GM10266 (cell line): ENCODE measurements around the gene FN3K.
"Not testable (repeated sequence)": the region's sequence is repeated elsewhere in the genome, so short reads cannot be mapped to it uniquely, and the experiment has no call there.

Experiments
- DNase-seq: peaks from one replicate; pipeline ENCODE4 v3.0.0; 2012; ENCODE audit errors: extremely low spot score
- TF ChIP-seq, protein P1 (sequence below): IDR thresholded peaks from 2 replicates; pipeline ENCODE4 v1.5.1; 2012; ENCODE audit warnings: mild to moderate bottlenecking, low read depth; ENCODE audit not compliant: control insufficient read depth, insufficient read depth; ENCODE audit errors: missing control alignments

The FN3K gene

DNA sequence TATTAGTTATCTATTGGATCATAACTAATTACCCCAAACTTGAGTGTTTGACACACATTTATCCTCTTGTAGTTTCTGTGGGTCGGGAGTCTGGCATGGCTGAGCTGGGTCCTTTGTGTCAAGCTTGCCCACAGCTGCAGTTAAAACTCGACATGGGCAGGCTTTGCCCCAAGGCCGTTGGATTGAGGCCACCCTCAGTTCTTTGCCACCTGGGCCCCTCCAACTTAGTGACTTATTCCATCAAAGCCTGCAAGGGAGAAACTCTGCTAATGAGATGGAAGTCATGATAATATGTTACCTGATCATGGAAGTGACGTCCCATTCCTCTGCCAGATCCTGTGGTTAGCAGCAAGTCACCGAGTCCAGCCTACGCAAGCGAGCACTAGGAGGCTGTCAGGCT, 33.6 kb downstream of the FN3K start:
- TF ChIP-seq, protein P1, sequence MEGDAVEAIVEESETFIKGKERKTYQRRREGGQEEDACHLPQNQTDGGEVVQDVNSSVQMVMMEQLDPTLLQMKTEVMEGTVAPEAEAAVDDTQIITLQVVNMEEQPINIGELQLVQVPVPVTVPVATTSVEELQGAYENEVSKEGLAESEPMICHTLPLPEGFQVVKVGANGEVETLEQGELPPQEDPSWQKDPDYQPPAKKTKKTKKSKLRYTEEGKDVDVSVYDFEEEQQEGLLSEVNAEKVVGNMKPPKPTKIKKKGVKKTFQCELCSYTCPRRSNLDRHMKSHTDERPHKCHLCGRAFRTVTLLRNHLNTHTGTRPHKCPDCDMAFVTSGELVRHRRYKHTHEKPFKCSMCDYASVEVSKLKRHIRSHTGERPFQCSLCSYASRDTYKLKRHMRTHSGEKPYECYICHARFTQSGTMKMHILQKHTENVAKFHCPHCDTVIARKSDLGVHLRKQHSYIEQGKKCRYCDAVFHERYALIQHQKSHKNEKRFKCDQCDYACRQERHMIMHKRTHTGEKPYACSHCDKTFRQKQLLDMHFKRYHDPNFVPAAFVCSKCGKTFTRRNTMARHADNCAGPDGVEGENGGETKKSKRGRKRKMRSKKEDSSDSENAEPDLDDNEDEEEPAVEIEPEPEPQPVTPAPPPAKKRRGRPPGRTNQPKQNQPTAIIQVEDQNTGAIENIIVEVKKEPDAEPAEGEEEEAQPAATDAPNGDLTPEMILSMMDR: no peak
- no peak for DNase-seq

DNA sequence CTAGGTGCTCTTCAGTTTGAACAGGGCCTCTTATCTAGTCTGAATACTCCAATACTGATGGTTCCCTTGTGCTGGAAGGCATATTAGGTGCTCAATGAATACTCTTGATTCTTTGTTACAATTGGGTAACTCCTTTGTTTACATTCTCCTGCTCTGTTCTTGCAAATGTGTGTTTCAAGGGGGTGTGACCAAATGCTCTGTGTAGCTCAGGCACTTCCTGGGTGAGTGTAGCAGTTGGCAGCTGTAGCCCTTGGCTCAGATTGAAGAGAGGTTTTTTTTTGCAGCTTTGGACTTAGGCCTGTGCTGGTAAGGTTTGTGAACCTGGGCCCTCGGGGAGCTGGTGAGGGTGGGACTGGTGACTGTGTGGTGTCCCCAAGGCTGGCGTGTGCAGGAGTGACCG, 36.6 kb downstream of the FN3K start:
- TF ChIP-seq, protein P1: no peak
- DNase-seq: no peak

DNA sequence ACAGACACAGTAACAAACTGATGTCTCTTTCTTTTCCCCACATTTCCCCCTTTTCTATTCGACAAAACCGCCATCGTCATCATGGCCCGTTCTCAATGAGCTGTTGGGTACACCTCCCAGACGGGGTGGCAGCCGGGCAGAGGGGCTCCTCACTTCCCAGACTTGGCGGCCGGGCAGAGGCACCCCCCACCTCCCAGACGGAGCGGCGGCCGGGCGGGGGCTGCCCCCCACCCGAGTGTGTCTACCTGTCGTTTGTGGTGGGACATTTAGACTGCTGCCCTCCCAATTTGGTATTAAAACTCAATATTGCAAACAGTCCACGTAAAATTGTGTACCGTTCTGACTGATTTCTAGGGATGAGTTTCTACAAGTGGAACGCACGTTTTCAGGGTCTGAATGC, 39.0 kb downstream of the FN3K start:
- not testable (repeated sequence) for DNase-seq

DNA sequence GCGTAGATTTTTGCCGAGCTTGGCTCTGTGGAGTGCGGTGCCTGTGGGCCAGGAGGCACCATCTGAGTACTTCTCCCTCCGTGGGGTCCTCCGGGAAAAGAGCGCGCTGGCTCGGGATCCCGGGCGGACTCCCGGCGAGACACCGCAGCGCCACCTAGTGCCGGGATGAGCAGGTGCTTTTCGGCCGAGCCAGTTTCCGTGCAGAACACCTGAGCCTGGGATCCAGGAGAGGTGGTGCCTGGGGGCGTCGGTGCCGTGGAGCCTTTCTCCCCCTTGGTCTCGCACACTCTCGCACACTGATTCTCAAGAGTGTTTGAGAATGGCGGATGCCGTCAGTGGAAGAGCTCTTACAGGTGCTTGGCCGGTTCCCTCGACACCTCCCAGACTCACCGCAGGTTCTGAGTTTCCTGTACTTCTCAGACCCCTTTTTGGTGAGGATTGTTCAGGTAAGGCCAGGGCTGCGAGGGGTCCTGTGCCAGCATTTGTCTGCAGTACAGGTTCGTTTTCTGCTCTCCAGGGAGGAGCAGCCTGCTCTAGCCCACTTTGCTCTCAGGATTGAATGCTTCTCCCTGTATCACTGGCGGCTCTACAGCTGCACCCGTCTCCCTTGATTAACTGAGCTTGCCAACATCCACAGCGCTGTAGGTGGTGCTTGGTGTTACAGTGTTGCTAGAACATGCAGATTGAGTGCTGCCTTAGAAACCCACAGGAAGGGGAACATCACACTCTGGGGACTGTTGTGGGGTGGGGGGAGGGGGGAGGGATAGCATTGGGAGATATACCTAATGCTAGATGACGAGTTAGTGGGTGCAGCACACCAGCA, 39.8 kb downstream of the FN3K start:
- DNase-seq: peak; percentile 73
- TF ChIP-seq, protein P1: peak; percentile 82

DNA sequence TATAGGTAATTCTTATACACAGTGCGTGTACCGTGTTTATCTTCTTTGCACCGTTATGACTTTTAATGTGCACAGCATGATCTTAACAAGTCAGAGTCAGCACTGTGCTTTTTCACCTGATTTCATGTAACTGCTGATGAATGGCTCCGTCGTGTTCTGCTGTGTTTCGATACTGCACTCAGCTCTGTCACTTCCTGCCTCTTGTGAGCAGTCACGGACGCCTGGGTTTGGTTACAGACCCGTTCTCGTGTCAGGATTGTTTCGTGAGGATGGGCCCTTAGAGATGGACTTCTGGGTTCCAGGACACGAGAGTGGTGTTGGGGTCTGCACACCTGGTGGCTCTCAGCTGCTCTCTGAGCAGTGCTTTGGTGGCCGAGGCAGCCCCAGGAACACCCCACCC, 41.0 kb downstream of the FN3K start:
- TF ChIP-seq, protein P1: no peak
- DNase-seq: no peak

DNA sequence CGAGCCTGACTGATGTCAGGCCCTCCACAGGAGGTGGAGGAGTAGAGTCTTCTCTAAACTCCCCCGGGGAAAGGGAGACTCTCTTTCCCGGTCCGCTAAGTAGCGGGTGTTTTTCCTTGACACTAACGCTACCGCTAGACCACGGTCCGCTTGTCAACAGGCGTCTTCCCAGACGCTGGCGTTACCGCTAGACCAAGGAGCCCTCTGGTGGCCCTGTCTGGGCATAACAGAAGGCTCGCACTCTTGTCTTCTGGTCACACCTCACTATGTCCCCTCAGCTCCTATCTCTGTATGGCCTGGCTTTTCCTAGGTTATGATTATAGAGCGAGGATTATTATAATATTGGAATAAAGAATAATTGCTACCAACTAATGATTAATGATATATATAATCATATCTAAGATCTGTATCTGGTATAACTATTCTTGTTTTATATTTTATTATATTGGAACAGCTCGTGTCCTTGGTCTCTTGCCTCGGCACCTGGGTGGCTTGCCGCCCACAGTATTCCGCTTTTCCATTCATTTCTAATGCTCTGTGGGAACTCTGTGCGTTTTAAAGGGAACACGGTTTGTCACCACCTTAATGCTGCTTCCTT, 42.5 kb downstream of the FN3K start:
- DNase-seq: not testable (repeated sequence)

DNA sequence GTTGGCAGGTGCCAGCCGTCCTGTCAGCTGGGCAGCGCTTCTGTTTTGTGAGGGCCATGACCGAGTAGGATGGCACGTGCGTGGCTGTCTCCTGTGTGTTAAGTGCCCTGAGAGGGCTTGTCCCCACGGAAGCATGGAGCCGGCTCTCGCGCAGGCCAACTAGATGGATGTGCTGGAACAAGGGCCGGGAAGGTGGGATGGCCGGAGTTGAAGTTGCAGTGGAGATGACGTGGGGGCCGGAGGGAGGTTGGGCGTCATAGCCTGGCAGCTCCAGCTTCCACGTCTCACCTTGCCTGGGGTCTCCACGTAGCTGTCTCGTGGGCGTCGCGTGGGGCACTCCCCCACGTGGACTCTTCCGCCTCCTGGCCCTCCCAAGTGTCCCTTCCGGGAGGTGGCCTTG, 44.1 kb downstream of the FN3K start:
- TF ChIP-seq, protein P1: no peak
- DNase-seq: no peak

DNA sequence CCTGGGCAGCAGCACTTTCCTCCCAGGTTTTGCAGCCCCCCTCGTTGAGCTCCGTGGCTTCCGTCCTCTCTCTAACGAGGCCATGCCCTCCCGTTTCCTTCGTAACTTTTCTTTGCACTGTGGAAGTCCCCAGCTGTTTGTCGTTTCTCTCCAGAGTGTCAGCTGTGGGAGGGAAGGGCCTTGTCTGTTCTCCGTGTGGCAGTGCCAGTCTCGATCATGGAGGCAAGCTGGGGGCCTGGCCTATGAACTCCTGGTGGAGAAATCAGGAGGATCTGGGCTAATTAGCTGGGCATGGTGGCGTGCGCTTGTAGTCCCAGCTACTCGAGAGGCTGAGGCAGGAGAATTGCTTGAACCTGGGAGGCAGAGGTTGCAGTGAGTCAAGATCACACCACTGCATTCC, 44.8 kb downstream of the FN3K start:
- TF ChIP-seq, protein P1: no peak
- no peak for DNase-seq
